Fibroblast of the aortic adventitia (primary cell): Measurements from ENCODE around the gene HTT. TPM values are rescaled to one million over a fixed set of nuclear protein-coding genes. Genes with fewer than 3 reads are reported as not detected.

Experiments used
- DNase-seq: peaks from one replicate; pipeline ENCODE4 v3.0.0-alpha.2; 2010; ENCODE audit warnings: low read depth
- H3K4me3 ChIP-seq: 2 replicates; pipeline ENCODE4 v1.5.1; 2011; ENCODE audit warnings: low read depth, mild to moderate bottlenecking, control low read depth, low read length, moderate library complexity
- total RNA-seq: library from RNA; depleted of rRNA; stranded (reverse); fragments of >200 nt; gene quantifications from 2 replicates; pipeline ENCODE4 v1.2.3, GENCODE V29; 2012; ENCODE audit warnings: low replicate concordance
- TF ChIP-seq, protein P1 (sequence below): IDR thresholded peaks from 2 replicates; pipeline ENCODE4 v1.5.1; 2011; ENCODE audit warnings: mild to moderate bottlenecking, low read length, control low read depth, inconsistent platforms; ENCODE audit not compliant: insufficient read depth

HTT gene
- total RNA-seq, 1 donor: 49.9 TPM

- peak; percentile 59 for DNase-seq
- no peak overlapping the region for H3K4me3 ChIP-seq
- TF ChIP-seq, protein P1, sequence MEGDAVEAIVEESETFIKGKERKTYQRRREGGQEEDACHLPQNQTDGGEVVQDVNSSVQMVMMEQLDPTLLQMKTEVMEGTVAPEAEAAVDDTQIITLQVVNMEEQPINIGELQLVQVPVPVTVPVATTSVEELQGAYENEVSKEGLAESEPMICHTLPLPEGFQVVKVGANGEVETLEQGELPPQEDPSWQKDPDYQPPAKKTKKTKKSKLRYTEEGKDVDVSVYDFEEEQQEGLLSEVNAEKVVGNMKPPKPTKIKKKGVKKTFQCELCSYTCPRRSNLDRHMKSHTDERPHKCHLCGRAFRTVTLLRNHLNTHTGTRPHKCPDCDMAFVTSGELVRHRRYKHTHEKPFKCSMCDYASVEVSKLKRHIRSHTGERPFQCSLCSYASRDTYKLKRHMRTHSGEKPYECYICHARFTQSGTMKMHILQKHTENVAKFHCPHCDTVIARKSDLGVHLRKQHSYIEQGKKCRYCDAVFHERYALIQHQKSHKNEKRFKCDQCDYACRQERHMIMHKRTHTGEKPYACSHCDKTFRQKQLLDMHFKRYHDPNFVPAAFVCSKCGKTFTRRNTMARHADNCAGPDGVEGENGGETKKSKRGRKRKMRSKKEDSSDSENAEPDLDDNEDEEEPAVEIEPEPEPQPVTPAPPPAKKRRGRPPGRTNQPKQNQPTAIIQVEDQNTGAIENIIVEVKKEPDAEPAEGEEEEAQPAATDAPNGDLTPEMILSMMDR: no peak
Measured at GRCh38 chr4:3168029-3168428, 93.5 kb downstream of the HTT start.

- TF ChIP-seq, protein P1: no peak
- DNase-seq: no peak
Measured at GRCh38 chr4:3174371-3175338, 100.2 kb downstream of the HTT start.

DNA sequence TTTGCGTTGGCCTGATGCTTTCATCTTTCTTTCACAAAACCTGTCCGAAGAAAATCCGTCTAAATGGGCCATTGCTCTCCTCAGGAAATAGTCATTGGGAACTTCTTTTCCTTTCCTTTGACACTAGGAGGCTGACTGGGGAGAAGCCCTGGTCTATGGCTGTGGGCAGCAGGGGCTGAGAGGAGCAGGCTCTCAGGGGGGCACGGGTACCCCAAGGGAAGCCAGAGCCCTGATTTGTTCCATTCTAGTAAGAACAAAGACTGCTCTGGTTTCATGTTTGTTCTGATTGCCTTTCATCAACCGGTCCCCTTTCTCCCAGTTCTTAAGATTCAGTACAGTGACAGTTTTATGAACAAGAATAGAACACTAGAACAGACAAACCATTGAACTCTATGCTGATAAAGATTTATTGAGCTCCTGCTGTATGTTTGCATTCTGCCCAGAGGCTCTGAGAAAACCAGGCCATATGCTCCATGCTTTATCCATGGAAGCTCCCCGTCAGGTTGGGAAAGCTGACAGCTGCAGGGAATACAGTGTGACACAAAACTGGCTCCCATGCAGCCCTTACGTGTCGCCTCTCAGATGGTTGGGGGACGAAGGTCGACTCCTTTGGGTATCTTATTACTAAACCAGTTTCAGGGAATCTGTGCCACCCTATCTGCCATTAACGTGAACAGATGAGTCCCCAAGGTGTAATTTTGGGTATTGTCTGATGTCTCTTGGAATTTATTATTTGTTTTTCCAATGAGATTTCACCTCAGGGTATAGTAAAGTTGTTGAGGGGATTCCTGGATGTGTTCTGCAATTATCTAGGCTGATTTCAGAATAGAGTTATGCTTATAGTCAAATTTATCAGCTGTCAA is 102.1 kb downstream of the HTT start:
- TF ChIP-seq, protein P1: no peak
- no peak for DNase-seq
- no peak overlapping the region for H3K4me3 ChIP-seq

More at GRCh38 chr4:3174371-3175338, 100.2 kb downstream of the HTT start:
- H3K4me3 ChIP-seq: no peak overlapping the region

GRCh38 chr4:3177426-3177825 is 102.9 kb downstream of the HTT start:
- TF ChIP-seq, protein P1: no peak
- no peak for DNase-seq
- no peak overlapping the region for H3K4me3 ChIP-seq

DNA sequence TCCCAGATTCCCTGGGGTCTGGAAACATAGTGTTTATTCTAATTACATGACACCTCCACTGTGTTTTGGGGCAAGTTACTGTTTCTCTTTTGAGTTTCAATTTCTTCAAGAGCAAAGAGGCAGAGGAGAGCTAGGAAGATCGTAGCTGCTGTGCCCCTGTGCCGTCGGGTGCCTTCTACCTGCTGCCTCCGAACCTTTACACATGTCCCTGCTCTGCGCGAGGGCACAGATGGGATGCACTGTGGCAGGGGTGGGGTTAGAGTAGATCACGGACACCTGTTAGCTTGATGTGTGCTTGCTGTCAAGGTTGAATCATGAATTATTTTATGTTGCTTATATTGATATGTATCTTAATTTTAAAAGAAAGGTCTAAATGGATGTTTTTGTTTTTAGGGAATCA is 103.4 kb downstream of the HTT start:
- no peak for DNase-seq
- TF ChIP-seq, protein P1: no peak
- H3K4me3 ChIP-seq: no peak overlapping the region

- no peak for DNase-seq
- TF ChIP-seq, protein P1: no peak
- no peak overlapping the region for H3K4me3 ChIP-seq
Measured at GRCh38 chr4:3178351-3178750, 103.9 kb downstream of the HTT start.
